Measurements from ENCODE around the gene PSMB8. TPM values are rescaled to one million over a fixed set of nuclear protein-coding genes. Genes with fewer than 3 reads are reported as not detected.

The PSMB8 gene
- polyA plus RNA-seq, 6 donors from 2014 or later = 297 to 462 (median 380) TPM

GRCh38 chr6:32868257-32868788 lies 24.5 kb upstream of the PSMB8 start:
- H3K9me3 Mint-ChIP-seq = peaks cover 0 to 9% (median 5%) of the 10 kb centered on the region in 7 donors
- peak; percentile 81 for DNase-seq
- peak overlapping the region in 3 of 6 donors; percentile 0 to 85 (median 47) for H3K27ac Mint-ChIP-seq
- ATAC-seq (ENCODE audit: low read depth in 2 of 2) = peak; percentile 70 to 79
- H3K4me1 Mint-ChIP-seq = peaks cover 27 to 31% (median 29%) of the 10 kb centered on the region in 3 donors
- peaks cover 0 to 5% of the 10 kb centered on the region in 2 donors for H3K36me3 Mint-ChIP-seq
- peak overlapping the region in 1 of 8 donors; percentile 65 for H3K4me3 Mint-ChIP-seq
- no peaks in the 10 kb centered on the region for H3K27me3 Mint-ChIP-seq

- Mint-ChIP-seq H3K4me3 (peak overlapping the region in 7 of 8 donors; percentile 54 to 82 (median 65)), H3K36me3 (peaks cover 0 to 5% of the 10 kb centered on the region in 2 donors), H3K27ac (peak overlapping the region in 5 of 6 donors; percentile 17 to 96 (median 85)), H3K4me1 (peaks cover 27 to 37% (median 33%) of the 10 kb centered on the region in 3 donors), H3K9me3 (peaks cover 0 to 7% (median 3%) of the 10 kb centered on the region in 7 donors), H3K27me3 (no peaks in the 10 kb centered on the region)
- DNase-seq = no peak
- ATAC-seq (ENCODE audit: low read depth in 2 of 2) = peak; percentile 11 to 16
These were observed 23.9 kb upstream of the PSMB8 start for GRCh38 chr6:32867554-32868256.

- peaks cover 0 to 3% (median 0%) of the 10 kb centered on the region in 7 donors for H3K9me3 Mint-ChIP-seq
- H3K27ac Mint-ChIP-seq = peak overlapping the region; percentile 17 to 96 (median 88)
- DNase-seq (peak; percentile 37), ATAC-seq (ENCODE audit: low read depth in 2 of 2) (peak; percentile 66 to 67)
- no peaks in the 10 kb centered on the region for H3K27me3 Mint-ChIP-seq
- no peaks in the 10 kb centered on the region for H3K36me3 Mint-ChIP-seq
- peak overlapping the region in 7 of 8 donors; percentile 54 to 82 (median 65) for H3K4me3 Mint-ChIP-seq
- peaks cover 27 to 37% (median 33%) of the 10 kb centered on the region in 3 donors for H3K4me1 Mint-ChIP-seq
These were observed 23.2 kb upstream of the PSMB8 start for GRCh38 chr6:32867022-32867477.

GRCh38 chr6:32865724-32866443 lies 22.0 kb upstream of the PSMB8 start:
- DNase-seq = no peak
- ATAC-seq (ENCODE audit: low read depth in 2 of 2) = no peak
- no peaks in the 10 kb centered on the region for H3K9me3 Mint-ChIP-seq
- peak overlapping the region in 2 of 8 donors; percentile 21 to 49 for H3K4me3 Mint-ChIP-seq
- H3K27me3 Mint-ChIP-seq = no peaks in the 10 kb centered on the region
- H3K36me3 Mint-ChIP-seq = no peaks in the 10 kb centered on the region
- peak overlapping the region in 4 of 6 donors; percentile 24 to 85 (median 64) for H3K27ac Mint-ChIP-seq
- H3K4me1 Mint-ChIP-seq = peaks cover 29 to 41% (median 33%) of the 10 kb centered on the region in 3 donors

- Mint-ChIP-seq H3K4me3 (no peak overlapping the region), H3K9me3 (no peaks in the 10 kb centered on the region), H3K4me1 (peaks cover 37 to 56% (median 55%) of the 10 kb centered on the region in 3 donors), H3K27ac (peak overlapping the region in 3 of 6 donors; percentile 31 to 69 (median 56)), H3K36me3 (peaks cover 10 to 12% of the 10 kb centered on the region in 2 donors), H3K27me3 (no peaks in the 10 kb centered on the region)
- DNase-seq (no peak), ATAC-seq (ENCODE audit: low read depth in 2 of 2) (no peak)
These were observed 18.9 kb upstream of the PSMB8 start for GRCh38 chr6:32862725-32863124.

- Mint-ChIP-seq H3K36me3 (peaks cover 23% of the 10 kb centered on the region in 2 donors), H3K4me1 (peaks cover 29 to 52% (median 51%) of the 10 kb centered on the region in 3 donors), H3K27me3 (no peaks in the 10 kb centered on the region), H3K4me3 (peak overlapping the region in 1 of 8 donors; percentile 2), H3K9me3 (no peaks in the 10 kb centered on the region), H3K27ac (peak overlapping the region in 4 of 6 donors; percentile 10 to 44 (median 25))
- ATAC-seq (ENCODE audit: low read depth in 2 of 2) (no peak), DNase-seq (no peak)
These were observed 16.8 kb upstream of the PSMB8 start for GRCh38 chr6:32860674-32861073.

GRCh38 chr6:32858194-32858593 lies 14.3 kb upstream of the PSMB8 start:
- Mint-ChIP-seq H3K27ac (peak overlapping the region in 5 of 6 donors; percentile 9 to 91 (median 69)), H3K36me3 (peaks cover 23 to 25% of the 10 kb centered on the region in 2 donors), H3K4me3 (peak overlapping the region in 5 of 8 donors; percentile 3 to 85 (median 61)), H3K4me1 (peaks cover 35 to 58% (median 58%) of the 10 kb centered on the region in 3 donors), H3K27me3 (no peaks in the 10 kb centered on the region), H3K9me3 (no peaks in the 10 kb centered on the region)
- ATAC-seq (ENCODE audit: low read depth in 2 of 2) (no peak), DNase-seq (no peak)

GRCh38 chr6:32857156-32857891 lies 13.5 kb upstream of the PSMB8 start:
- no peaks in the 10 kb centered on the region for H3K27me3 Mint-ChIP-seq
- peaks cover 41 to 62% (median 62%) of the 10 kb centered on the region in 3 donors for H3K4me1 Mint-ChIP-seq
- peaks cover 23 to 27% of the 10 kb centered on the region in 2 donors for H3K36me3 Mint-ChIP-seq
- DNase-seq (no peak), ATAC-seq (ENCODE audit: low read depth in 2 of 2) (no peak)
- H3K27ac Mint-ChIP-seq = peak overlapping the region in 3 of 6 donors; percentile 69 to 88 (median 69)
- peak overlapping the region in 3 of 8 donors; percentile 37 to 85 (median 80) for H3K4me3 Mint-ChIP-seq
- no peaks in the 10 kb centered on the region for H3K9me3 Mint-ChIP-seq

- H3K4me1 Mint-ChIP-seq = peaks cover 53 to 77% (median 72%) of the 10 kb centered on the region in 3 donors
- no peaks in the 10 kb centered on the region for H3K27me3 Mint-ChIP-seq
- H3K9me3 Mint-ChIP-seq = no peaks in the 10 kb centered on the region
- peak overlapping the region; percentile 1 to 100 (median 94) for H3K27ac Mint-ChIP-seq
- H3K4me3 Mint-ChIP-seq = peak overlapping the region; percentile 93 to 100 (median 100)
- H3K36me3 Mint-ChIP-seq = peaks cover 37 to 44% of the 10 kb centered on the region in 2 donors
- DNase-seq (no peak), ATAC-seq (ENCODE audit: low read depth in 2 of 2) (no peak)
These were observed 11.8 kb upstream of the PSMB8 start for GRCh38 chr6:32855467-32856174.

- Mint-ChIP-seq H3K36me3 (peaks cover 39 to 54% of the 10 kb centered on the region in 2 donors), H3K9me3 (no peaks in the 10 kb centered on the region), H3K4me1 (peaks cover 60 to 80% (median 77%) of the 10 kb centered on the region in 3 donors), H3K4me3 (peak overlapping the region; percentile 93 to 100 (median 100)), H3K27ac (peak overlapping the region; percentile 97 to 100 (median 100)), H3K27me3 (no peaks in the 10 kb centered on the region)
- ATAC-seq (ENCODE audit: low read depth in 2 of 2) (peak; percentile 25 to 30), DNase-seq (peak; percentile 52)
These were observed 10.7 kb upstream of the PSMB8 start for GRCh38 chr6:32854376-32855178.

- Mint-ChIP-seq H3K27ac (peak within 1 kb of the TSS; percentile 97 to 100 (median 100)), H3K4me3 (peak within 1 kb of the TSS; percentile 93 to 100 (median 100)), H3K4me1 (peaks cover 66 to 80% (median 80%) of the 10 kb centered on the region in 3 donors), H3K9me3 (no peaks in the 10 kb centered on the region), H3K36me3 (peaks cover 37 to 59% of the 10 kb centered on the region in 2 donors), H3K27me3 (no peaks in the 10 kb centered on the region)
- peak; percentile 93 for DNase-seq
- peak; percentile 79 to 80 for ATAC-seq (ENCODE audit: low read depth in 2 of 2)
These were observed 9.9 kb upstream of the PSMB8 start, which contains the start of the genes PSMB9 and TAP1 for GRCh38 chr6:32853541-32854375. Gene PSMB9, plus strand, starts transcription at chr6:32854192. Its CDS starts 38 bp downstream, at chr6:32854230. Gene TAP1, minus strand, starts transcription at chr6:32853704. Its CDS starts 68 bp downstream, at chr6:32853636.

Measured in naive B cell (primary cell).